H9 (cell line): ENCODE data around the gene PDHX. TPM values are rescaled to one million over a fixed set of nuclear protein-coding genes. Genes with fewer than 3 reads are reported as not detected.

Experiments
- DNase-seq: peaks from one replicate; pipeline ENCODE4 v3.0.0-alpha.2; 2017
- H2AFZ ChIP-seq: one replicate; pipeline ENCODE4 v1.6.1; 2013; ENCODE audit warnings: mild to moderate bottlenecking, low read length, control low read depth, moderate library complexity
- H2AK5ac ChIP-seq: 2 replicates; pipeline ENCODE4 v1.6.1; 2013; ENCODE audit warnings: low read length, control low read depth, mixed read lengths; ENCODE audit not compliant: insufficient read length
- H2BK120ac ChIP-seq: one replicate; pipeline ENCODE4 v1.6.1; 2013; ENCODE audit warnings: low read depth, mild to moderate bottlenecking, low read length, control low read depth, inconsistent platforms; ENCODE audit not compliant: poor library complexity, severe bottlenecking
- H2BK12ac ChIP-seq: 2 replicates; pipeline ENCODE4 v1.6.1; 2013; ENCODE audit warnings: low read length, control low read depth, mixed read lengths, low read depth; ENCODE audit not compliant: insufficient read length
- H2BK15ac ChIP-seq: 2 replicates; pipeline ENCODE4 v1.6.1; 2013; ENCODE audit warnings: low read depth, low read length, control low read depth
- H2BK20ac ChIP-seq: one replicate; pipeline ENCODE4 v1.6.1; 2013; ENCODE audit warnings: low read depth, mild to moderate bottlenecking, low read length, control low read depth, inconsistent platforms; ENCODE audit not compliant: poor library complexity, severe bottlenecking
- H2BK5ac ChIP-seq: 2 replicates; pipeline ENCODE4 v1.6.1; 2013; ENCODE audit warnings: low read length, control low read depth, mixed read lengths; ENCODE audit not compliant: insufficient read length
- H3K14ac ChIP-seq: 2 replicates; pipeline ENCODE4 v1.6.1; 2013; ENCODE audit warnings: low read length, control low read depth; ENCODE audit not compliant: insufficient read depth
- H3K18ac ChIP-seq: 2 replicates; pipeline ENCODE4 v1.6.1; 2013; ENCODE audit warnings: low read depth, mild to moderate bottlenecking, mixed read lengths, low read length, control low read depth; ENCODE audit not compliant: insufficient read length
- H3K23ac ChIP-seq: 2 replicates; pipeline ENCODE4 v1.6.1; 2013; ENCODE audit warnings: low read length, control low read depth, mixed read lengths, low read depth; ENCODE audit not compliant: insufficient read length
- H3K23me2 ChIP-seq: 2 replicates; pipeline ENCODE4 v1.6.1; 2013; ENCODE audit warnings: low read depth, mild to moderate bottlenecking, mixed read lengths, low read length, control low read depth; ENCODE audit not compliant: insufficient read length, poor library complexity, severe bottlenecking
- H3K27ac ChIP-seq: 2 replicates; pipeline ENCODE4 v1.5.1; 2013; ENCODE audit warnings: low read length, control low read depth, mixed read lengths, low read depth; ENCODE audit not compliant: insufficient read length
- H3K27me3 ChIP-seq: 2 replicates; pipeline ENCODE4 v1.6.1; 2013; ENCODE audit warnings: low read length, control low read depth, inconsistent platforms; ENCODE audit not compliant: insufficient read depth
- H3K4ac ChIP-seq: 2 replicates; pipeline ENCODE4 v1.6.1; 2013; ENCODE audit warnings: low read depth, mild to moderate bottlenecking, control low read depth, inconsistent platforms, low read length, moderate library complexity
- H3K4me1 ChIP-seq: 2 replicates; pipeline ENCODE4 v1.6.1; 2013; ENCODE audit warnings: low read length, control low read depth, inconsistent platforms; ENCODE audit not compliant: insufficient read depth
- H3K4me2 ChIP-seq: 2 replicates; pipeline ENCODE4 v1.6.1; 2013; ENCODE audit warnings: low read length, control low read depth, mixed read lengths; ENCODE audit not compliant: insufficient read length, insufficient read depth
- H3K56ac ChIP-seq: 2 replicates; pipeline ENCODE4 v1.6.1; 2013; ENCODE audit warnings: low read depth, mild to moderate bottlenecking, mixed read lengths, low read length, control low read depth; ENCODE audit not compliant: insufficient read length
- H3K79me1 ChIP-seq: 2 replicates; pipeline ENCODE4 v1.6.1; 2013; ENCODE audit warnings: low read depth, mild to moderate bottlenecking, moderate library complexity, low read length, control low read depth, inconsistent platforms; ENCODE audit not compliant: insufficient read depth, poor library complexity, severe bottlenecking
- H3K79me2 ChIP-seq: 2 replicates; pipeline ENCODE4 v1.6.1; 2013; ENCODE audit warnings: low read length, control low read depth, inconsistent platforms; ENCODE audit not compliant: insufficient read depth
- H3K9ac ChIP-seq: 2 replicates; pipeline ENCODE4 v1.6.1; 2013; ENCODE audit warnings: low read length, control low read depth, mixed read lengths; ENCODE audit not compliant: insufficient read length; ENCODE audit errors: extremely low read depth
- H3K9me3 ChIP-seq: one replicate; pipeline ENCODE4 v1.6.1; 2013; ENCODE audit warnings: low read depth, low read length, inconsistent platforms; ENCODE audit not compliant: control insufficient read depth
- H3T11ph ChIP-seq: one replicate; pipeline ENCODE4 v1.6.1; 2013; ENCODE audit warnings: mild to moderate bottlenecking, low read length, control low read depth, inconsistent platforms
- H4K20me1 ChIP-seq: one replicate; pipeline ENCODE4 v1.6.1; 2013; ENCODE audit not compliant: control insufficient read depth, insufficient read length, insufficient read depth
- H4K5ac ChIP-seq: 2 replicates; pipeline ENCODE4 v1.6.1; 2013; ENCODE audit warnings: low read depth, mild to moderate bottlenecking, mixed read lengths, low read length, control low read depth; ENCODE audit not compliant: insufficient read length
- H4K8ac ChIP-seq: replicated peaks from 2 replicates; pipeline ENCODE4 v1.6.1; 2013; ENCODE audit warnings: low read length, control low read depth, mixed read lengths, low read depth; ENCODE audit not compliant: insufficient read length
- H4K91ac ChIP-seq: 2 replicates; pipeline ENCODE4 v1.6.1; 2013; ENCODE audit warnings: low read depth, mild to moderate bottlenecking, moderate library complexity, mixed read lengths, low read length, control low read depth; ENCODE audit not compliant: insufficient read length
- H3K27ac Mint-ChIP-seq, 3 experiments: 2 replicates in 2 of 3; 3 replicates in 1 of 3; pipeline ENCODE4 v1.8.0; 2020 to 2021; ENCODE audit warnings: mixed read lengths in 3 of 3, mild to moderate bottlenecking in 1 of 3, moderate library complexity in 1 of 3
- H3K27me3 Mint-ChIP-seq: 2 replicates; pipeline ENCODE4 v1.8.0; 2021; ENCODE audit warnings: low read depth, mild to moderate bottlenecking, moderate library complexity, mixed read lengths
- H3K36me3 Mint-ChIP-seq, 3 experiments: 2 replicates in 2 of 3; 3 replicates in 1 of 3; pipeline ENCODE4 v1.8.0; 2020 to 2021; ENCODE audit warnings: low read depth in 3 of 3, mixed read lengths in 3 of 3; ENCODE audit not compliant: insufficient read depth in 1 of 3
- H3K4me1 Mint-ChIP-seq, 2 experiments: 2 replicates each; pipeline ENCODE4 v1.8.0; 2020; ENCODE audit warnings: mixed read lengths in 2 of 2
- H3K4me3 Mint-ChIP-seq, 2 experiments: 2 replicates in 1 of 2; 3 replicates in 1 of 2; pipeline ENCODE4 v1.8.0; 2020 to 2021; ENCODE audit warnings: mild to moderate bottlenecking in 2 of 2, mixed read lengths in 2 of 2, moderate library complexity in 1 of 2
- H3K9me3 Mint-ChIP-seq, 2 experiments: 2 replicates in 1 of 2; 3 replicates in 1 of 2; pipeline ENCODE4 v1.8.0; 2020; ENCODE audit warnings: mild to moderate bottlenecking in 2 of 2, mixed read lengths in 2 of 2, moderate library complexity in 1 of 2
- CTCF ChIP-seq: fragments of 200-600 bp; sonication (generic); conservative IDR thresholded peaks from 3 replicates; pipeline ENCODE4 v1.8.0; 2021; ENCODE audit warnings: antibody characterized with exemption, mild to moderate bottlenecking
- WGBS: extraction: QIAGEN DNeasy Blood & Tissue Kit; methylation state at CpG from one replicate; pipeline ENCODE4 v1.1.7; 2013; ENCODE audit warnings: missing lambda C conversion rate, low lambda C conversion rate, mixed read lengths; ENCODE audit not compliant: insufficient read length; ENCODE audit errors: extremely low coverage; 5-methylcytosine and 5-hydroxymethylcytosine counted together
- total RNA-seq: library from RNA; stranded (reverse); gene quantifications from 2 replicates; pipeline ENCODE4 v1.2.1, GENCODE V29; 2021

The PDHX gene
- total RNA-seq, 1 experiment from 2014 or later: 40.1 TPM

- H3K9ac ChIP-seq: no peak overlapping the region
- no peak overlapping the region for H3K14ac ChIP-seq
- H2AK5ac ChIP-seq: no peak overlapping the region
- no peak overlapping the region for H3K23ac ChIP-seq
- H3K79me2 ChIP-seq: no peaks in the 10 kb centered on the region
- TF ChIP-seq CTCF: no peak
- no peak overlapping the region for H3K4ac ChIP-seq
- no CpG with 5 or more reads among the region's 2 CpGs for WGBS
- no peak overlapping the region for H3T11ph ChIP-seq
- H3K9me3 ChIP-seq: no peaks in the 10 kb centered on the region
- Mint-ChIP-seq H3K36me3 (peaks cover 7 to 22% (median 18%) of the 10 kb centered on the region in 3 experiments; a peak in 6 of 7 replicates), H3K4me1 (no peaks in the 10 kb centered on the region), H3K4me3 (no peak overlapping the region), H3K9me3 (peaks cover 0 to 1% of the 10 kb centered on the region in 2 experiments; a peak in 2 of 5 replicates), H3K27me3 (no peaks in the 10 kb centered on the region), H3K27ac (no peak overlapping the region)
- no peaks in the 10 kb centered on the region for H3K23me2 ChIP-seq
- no peak overlapping the region for H2BK15ac ChIP-seq
- no peak overlapping the region for H2BK20ac ChIP-seq
- no peaks in the 10 kb centered on the region for H4K20me1 ChIP-seq
- H3K27me3 ChIP-seq: no peaks in the 10 kb centered on the region; the same call in 1 of the 2 replicates
- no peaks in the 10 kb centered on the region for H3K4me1 ChIP-seq
- no peaks in the 10 kb centered on the region for H3K79me1 ChIP-seq
- H4K91ac ChIP-seq: no peak overlapping the region
- H2BK5ac ChIP-seq: no peak overlapping the region
- H3K18ac ChIP-seq: no peak overlapping the region
- no peak overlapping the region for H2AFZ ChIP-seq
- no peak overlapping the region for H3K4me2 ChIP-seq
- H4K5ac ChIP-seq: no peak overlapping the region
- H2BK12ac ChIP-seq: no peak overlapping the region
- H3K27ac ChIP-seq: no peak overlapping the region
- no peak overlapping the region for H3K56ac ChIP-seq
- no peak overlapping the region for H4K8ac ChIP-seq
- no peak for DNase-seq
- H2BK120ac ChIP-seq: no peak overlapping the region
Measured at GRCh38 chr11:34886609-34887008, 29.8 kb upstream of the PDHX start.
